Measurements from ENCODE around the gene DLEU7.

The DLEU7 gene

DNA sequence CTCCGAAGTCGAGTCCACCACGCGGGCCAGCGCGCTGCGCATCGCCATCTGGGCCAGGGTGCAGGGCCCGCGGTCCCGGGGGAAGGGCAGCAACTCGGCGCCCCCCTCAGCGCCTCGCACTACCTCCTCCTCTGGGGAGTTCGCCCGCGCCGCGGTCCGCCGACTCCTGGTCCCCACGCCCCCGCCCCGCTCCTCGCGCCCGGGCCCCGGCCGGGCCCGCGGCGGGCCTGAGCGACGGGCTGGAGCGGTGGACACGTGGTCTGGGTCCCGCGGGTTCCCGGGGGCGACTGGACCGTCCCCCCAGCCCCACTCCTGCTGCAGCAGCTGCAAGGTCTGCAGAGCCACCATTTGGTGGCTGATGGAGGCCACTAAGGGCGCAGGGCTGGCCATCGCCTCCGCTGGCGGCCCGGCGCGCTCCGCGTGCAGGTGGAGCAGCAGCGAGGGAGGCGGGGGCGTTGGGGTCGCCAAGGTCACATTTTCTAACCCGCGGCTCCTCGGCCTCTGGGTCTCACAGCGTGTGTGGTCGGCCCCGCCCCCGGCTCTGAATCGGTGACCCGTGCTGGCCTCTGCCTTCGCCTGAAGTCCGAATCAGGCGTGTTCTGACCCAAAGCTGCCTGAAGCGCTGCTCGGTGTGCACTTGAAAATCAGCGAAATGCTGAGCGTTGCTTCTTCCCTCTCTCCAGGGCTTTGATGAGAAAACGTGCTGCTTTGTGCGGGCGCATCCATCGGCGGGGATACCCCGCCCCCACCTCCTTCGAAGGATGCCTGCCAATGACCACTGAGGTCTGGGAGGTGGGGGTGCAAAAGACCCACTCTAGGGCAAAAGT lies at the start of gene DLEU7:
Gene DLEU7, minus strand, starts transcription at position 436 of the 827 bp plus-strand sequence. Its CDS starts 46 bp downstream, at position 390.
- no peak for DNase-seq (ENCODE audit: low read depth in 2 of 2, low spot score in 1 of 2)

DNA sequence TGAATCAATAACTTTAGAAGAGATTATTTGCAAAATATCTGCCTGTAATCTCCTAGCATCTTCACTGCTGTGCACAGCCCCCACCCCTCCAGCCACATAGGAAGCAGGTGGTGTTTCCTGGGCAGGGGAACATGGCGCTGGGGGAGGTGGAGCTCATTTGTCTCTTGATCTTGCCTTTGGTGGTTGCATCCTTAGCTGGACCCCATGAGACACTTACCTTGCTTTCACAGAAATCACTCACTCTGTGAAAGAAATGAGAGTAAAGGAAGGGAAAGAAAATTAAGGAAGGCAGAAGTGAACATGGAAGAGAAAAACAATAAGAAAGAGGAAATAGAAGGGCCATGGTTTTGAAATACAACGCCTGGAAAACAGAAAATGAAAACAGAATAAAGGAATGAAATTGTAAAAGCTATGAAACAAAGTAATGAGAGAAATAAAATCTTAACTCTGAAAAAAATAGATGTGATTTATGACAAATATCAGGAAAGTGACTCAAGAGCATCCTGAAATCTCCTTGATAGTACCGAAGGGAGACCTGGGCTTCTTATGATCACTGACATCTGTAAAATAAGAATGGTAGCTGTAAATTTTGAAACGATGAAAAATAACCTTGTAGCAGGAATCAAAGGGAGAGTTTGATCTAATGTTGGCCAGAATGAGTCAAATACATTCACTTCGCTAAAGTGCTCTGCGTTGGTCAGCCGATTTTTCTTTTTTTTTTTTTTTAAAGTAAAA lies 48.9 kb upstream of the DLEU7 start:
- no peak for DNase-seq (ENCODE audit: low read depth in 2 of 2, low spot score in 1 of 2)

DNA sequence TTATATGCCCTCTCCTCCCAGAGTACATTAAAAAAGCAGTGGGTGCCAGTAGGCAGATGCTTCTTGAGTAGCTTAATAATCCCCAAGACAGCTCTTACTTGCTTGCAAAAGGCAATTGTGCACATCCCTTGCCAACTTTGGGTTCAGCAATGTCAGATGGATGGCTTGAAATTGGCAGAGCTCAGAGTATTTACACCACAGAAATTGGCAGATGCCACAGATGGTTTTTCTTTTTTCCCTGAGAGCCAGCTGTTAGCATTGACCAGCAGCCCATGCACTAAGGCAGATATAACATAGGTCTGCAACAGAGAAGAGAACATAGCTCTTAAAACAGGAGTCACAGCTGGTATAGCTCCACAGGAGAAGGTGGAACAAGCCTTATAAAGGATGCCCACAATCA lies 47.7 kb upstream of the DLEU7 start:
- DNase-seq (ENCODE audit: low read depth in 2 of 2, low spot score in 1 of 2) = no peak

DNA sequence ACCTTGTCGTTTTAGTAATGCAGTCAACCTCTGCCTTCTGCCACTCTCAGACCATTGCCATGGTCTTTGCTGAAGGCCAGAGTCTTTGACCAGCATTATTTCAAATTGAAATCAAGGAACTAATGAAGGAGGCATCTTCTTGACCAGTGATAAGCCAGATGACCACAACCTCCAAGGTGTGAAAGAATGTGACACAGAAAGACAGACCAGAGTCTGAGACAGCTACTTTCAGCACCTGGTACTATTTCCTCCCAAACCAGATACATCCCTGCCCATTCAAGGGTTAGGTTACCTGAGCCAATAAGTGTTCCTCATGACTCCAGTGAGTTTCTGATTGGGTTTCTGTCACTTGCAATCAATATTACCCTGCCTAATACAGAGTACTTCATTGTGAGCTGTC lies 45.8 kb upstream of the DLEU7 start:
- DNase-seq (ENCODE audit: low read depth in 2 of 2, low spot score in 1 of 2) = no peak

DNA sequence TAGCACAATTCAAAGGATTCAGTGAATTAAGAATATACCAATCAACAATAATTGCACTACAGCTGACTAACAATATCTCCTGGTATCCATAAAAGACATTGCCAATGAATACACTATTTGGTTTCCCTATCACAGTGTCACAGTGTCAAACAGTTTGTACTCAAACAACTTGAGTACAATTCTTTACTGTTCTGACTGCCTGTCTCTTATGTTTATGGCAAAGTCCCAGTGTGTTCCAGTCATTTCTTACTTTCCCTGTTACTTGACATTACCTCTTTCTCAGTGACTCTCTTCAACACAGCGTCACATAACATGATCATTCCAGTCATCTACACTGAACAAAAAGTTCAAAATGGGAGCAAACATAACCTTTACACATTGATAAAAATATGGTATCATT lies 44.9 kb upstream of the DLEU7 start:
- DNase-seq (ENCODE audit: low read depth in 2 of 2, low spot score in 1 of 2) = no peak

DNA sequence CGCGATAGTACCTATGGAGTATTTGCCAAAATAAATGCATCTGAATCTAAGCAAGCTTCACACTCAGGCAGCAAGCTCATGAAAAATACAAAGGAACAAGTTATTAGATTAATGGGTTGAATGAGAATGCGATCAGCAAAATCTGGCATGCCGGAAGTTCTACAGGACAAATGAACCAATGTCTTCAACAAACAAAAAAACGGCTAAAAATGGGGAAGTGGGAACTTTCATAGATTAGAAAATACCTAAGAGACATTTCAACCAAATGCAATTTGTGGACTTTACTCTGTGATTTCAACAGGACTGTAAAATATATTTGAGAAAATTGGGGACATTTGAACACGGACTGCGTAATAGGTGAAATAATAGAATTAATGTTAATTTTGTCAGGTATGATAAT lies 43.7 kb upstream of the DLEU7 start:
- DNase-seq (ENCODE audit: low read depth in 2 of 2, low spot score in 1 of 2) = no peak

DNA sequence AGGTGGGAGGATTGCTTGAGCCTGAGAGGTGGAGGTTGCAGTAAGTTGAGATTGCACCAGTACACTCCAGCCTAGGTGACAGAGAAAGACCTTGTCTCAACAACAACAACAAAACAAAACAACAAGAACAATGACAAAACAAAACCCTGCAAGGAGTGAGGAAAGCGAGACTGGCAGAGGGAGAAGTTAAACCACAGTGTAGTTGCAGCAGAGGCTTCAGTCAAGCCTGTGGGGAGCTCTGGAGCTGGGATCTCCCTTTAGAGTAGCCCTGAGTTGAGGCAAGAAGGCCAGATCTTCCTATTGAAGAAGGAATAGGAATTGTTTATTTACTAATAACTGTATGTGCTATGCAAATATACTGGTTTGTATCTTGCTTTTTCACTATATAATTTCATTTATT lies 40.8 kb upstream of the DLEU7 start:
- no peak for DNase-seq (ENCODE audit: low read depth in 2 of 2, low spot score in 1 of 2)

DNA sequence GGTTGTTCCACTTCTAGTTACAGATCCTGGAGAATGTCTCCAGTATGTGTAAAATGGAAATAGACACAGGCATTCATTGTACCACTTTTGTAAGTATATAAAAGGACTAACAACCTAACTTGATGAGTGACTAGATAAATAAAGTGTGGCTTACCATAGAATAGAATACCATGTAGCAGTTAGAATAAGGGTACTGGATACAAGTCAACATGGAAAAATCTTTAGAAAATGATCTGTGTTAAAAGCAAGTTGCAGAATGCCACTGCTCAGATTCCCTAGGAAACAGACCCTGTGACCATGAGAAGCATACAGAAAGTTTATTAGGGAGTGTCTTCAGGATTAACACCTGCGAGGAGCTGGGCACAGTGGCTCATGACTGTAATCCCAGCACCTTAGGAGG lies 40.2 kb upstream of the DLEU7 start:
- DNase-seq (ENCODE audit: low read depth in 2 of 2, low spot score in 1 of 2) = no peak

DNA sequence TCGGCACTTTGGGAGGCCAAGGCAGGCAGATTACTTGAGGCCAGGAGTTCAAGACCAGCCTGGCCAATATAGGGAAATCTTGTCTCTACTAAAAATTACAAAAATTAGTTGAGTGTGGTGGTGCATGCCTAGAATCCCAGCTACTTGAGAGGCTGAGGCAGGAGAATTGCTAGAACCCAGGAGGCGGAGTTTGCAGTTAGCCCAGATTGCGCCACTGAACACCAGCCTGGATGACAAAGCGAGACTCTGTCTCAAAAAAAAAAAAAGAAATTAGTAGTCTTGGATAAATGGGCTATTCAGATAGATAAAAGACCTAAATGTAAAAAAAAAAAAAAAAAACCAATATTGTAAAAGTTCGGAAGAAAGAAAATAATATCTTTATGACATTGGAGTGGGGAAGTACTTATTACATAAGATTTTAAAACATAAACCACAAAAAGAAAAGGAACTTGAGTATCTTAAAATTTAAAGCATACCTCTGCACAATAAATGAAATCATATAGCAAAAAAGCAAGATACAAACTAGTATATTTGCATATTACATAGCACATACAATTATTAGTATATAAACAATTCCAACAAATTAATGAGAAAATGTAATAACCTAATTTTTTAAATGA lies 39.4 kb upstream of the DLEU7 start:
- DNase-seq (ENCODE audit: low read depth in 2 of 2, low spot score in 1 of 2) = no peak

DNA sequence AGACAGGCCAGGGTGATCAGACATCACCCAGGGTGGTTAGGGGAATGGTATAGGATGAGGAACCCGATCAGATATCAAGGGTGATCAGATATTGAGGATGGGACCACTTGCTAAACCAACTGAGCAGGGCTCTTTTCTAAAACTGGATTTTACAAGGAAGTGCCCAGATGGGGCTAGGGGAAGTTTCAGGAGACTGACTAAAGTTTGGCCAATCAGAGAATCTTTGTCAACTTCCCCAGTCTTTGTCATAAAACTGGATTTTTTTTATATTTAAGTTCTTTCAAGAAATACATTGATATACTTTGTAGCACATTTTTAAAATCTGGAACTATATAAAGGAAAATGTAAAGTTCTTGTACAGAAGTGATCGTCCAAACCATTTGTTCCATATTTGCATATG lies 30.5 kb upstream of the DLEU7 start:
- DNase-seq (ENCODE audit: low read depth in 2 of 2, low spot score in 1 of 2) = no peak

DNA sequence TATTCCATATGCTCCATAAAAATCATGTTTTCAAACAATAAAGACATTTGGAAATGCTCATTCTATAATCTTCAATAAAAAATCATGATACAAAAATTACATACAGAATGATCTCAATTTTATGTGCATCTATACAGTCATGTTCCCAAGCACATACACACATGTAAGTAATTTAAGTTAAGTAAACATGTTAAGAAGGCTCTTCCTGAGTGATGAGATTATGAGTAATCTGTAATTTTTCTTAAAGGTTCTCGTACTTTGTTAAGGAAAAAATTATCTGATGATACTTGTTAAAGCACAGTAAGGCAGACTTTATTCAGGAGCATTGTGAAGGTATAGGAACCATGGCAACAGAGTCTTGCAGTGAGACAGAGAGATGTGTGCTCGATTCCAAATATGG lies 30.0 kb upstream of the DLEU7 start:
- DNase-seq (ENCODE audit: low read depth in 2 of 2, low spot score in 1 of 2) = no peak

DNA sequence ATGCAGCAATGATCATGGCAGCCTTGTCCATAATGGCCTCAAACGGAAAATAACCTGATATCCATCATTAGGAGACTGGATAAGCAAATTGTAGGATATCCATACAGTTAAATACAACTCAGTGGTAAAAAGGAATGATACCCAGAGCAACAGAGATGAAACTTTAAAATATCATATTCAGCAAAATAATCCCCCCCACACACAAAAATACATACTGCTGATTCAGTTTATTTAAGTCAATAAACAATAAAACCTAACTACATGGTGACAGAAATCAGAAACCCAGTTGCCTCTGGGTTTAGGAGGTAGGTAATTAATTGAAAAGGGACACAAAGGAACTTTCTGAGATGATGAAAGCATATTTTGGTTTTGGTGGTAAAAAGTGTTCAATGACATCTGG lies 27.9 kb upstream of the DLEU7 start:
- no peak for DNase-seq (ENCODE audit: low read depth in 2 of 2, low spot score in 1 of 2)

DNA sequence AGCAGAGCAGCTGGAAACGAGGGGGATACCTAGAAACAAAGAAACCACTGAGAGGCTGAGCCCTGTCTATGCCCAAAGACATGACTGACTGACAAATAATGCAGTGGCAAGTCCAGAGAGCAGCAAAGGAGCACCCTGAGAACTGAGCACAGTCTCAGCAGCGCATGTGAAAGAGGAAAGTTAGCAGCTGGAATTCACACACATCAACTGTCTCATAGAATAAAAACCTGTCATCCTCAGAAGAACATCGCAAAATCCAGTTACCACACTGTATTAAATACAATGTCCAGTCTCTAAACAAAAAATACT lies 24.1 kb upstream of the DLEU7 start:
- DNase-seq (ENCODE audit: low read depth in 2 of 2, low spot score in 1 of 2) = no peak

DNA sequence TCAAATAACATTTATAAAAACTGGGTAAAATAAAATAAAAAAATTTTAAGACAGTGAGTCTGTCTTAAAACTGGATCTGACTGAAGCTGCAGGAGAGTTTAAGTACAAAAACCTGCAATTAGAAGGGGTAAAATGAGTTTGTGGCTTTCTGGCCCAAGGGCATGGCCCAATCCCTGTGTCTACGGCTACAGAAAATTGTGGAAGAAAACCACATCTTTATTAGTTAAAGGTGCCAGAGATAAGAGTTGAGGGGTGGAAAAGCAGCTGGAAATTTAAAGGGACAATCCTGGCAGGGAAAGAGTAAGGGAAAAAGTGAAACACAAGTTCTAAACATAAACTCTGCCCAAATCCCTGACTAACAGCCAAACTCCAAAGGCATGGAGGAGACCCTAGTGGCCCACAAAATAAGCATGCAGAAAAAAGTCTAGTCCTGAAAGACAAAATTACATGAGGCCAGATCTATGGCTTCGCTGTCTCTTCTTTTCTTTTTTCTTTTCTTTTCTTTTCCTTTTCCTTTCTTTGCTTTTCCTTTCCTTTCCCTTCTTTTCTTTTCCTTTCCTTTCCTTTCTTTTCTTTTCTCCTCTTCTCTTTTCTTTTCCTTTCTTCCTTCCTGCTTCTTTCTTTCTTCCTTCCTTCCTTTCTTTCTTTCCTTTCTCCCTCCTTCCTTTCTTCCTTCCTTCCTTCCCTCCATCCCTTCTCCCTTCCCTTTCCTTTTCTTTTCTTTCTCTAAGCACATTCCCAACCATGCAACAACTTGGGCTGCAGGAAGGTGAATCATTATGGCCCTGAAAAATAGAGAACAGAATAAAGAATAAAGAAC lies 23.5 kb upstream of the DLEU7 start:
- DNase-seq (ENCODE audit: low read depth in 2 of 2, low spot score in 1 of 2) = no peak

DNA sequence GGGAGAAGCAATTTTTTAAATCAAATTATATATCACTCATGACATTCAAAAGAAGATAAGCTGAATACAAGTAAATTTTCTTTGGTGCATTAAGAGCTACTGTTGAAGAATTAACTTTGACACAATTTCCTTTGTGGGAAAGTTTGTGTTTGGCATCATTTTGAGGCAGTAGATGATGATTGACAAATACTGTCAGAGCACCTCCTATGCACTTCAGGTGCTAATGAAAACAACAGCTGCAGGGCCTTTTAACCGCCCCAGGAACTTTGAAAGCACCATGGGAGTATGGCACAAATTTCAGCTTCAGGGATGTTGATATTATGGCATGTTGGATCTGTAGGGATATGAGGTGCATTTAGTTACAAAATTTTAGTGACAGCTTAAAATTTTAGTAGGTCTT lies 21.0 kb upstream of the DLEU7 start:
- no peak for DNase-seq (ENCODE audit: low read depth in 2 of 2, low spot score in 1 of 2)

DNA sequence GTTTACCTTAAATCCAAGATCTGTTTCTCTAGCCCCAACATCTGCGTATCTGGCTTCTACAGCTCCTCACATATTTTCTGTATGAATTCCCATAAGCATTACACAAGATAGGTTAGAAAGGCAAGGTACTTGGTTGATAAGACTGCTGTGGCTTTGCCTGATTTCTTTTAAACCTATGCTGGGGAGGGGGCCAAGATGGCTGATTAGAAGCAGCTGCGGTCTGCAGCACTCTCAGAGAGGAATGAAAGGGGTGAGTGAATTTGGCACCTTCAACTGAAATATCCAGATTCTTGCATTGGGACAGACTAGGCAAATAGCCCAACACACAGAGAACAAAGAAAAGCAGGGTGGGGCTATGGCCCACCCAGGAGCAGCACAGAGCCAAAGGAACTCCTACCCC lies 12.2 kb upstream of the DLEU7 start:
- DNase-seq (ENCODE audit: low read depth in 2 of 2, low spot score in 1 of 2) = no peak

DNA sequence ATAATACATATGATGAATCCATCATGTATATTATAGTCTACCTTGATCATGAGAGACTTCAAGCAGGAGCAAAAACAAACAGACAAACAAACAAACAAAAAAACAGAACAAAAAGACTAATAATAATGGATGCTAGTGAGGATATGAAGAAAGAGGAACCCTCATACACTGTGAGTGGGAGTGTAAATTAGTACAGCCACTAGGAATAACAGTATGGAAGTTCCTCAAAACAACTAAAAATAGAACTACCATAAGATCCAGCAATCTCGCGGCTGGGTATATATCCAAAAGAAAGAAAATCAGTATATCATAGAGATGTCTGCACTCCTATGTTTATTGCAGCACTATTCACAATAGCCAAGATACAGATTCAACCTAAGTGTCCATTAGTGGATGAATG lies 7.0 kb upstream of the DLEU7 start:
- no peak for DNase-seq (ENCODE audit: low read depth in 2 of 2, low spot score in 1 of 2)

DNA sequence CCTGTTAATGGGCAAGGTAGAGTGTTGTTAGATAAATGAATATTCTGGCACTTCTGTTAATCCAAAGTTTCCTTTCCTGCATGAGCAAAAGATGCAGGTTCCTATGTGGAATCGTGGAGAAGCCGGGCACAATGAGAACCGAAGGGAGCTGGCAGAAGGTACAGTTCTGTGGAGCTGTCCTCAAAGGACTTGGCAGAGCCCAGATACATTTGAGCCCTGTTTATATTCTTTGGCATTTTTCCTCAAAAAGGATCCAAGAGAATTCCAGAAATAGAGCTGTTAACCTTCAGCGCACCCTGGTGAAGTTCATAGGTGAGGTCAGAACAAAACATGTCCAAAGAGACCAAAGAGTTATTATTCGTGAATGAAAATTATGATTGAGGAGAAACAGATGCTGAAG lies 4.0 kb upstream of the DLEU7 start:
- no peak for DNase-seq (ENCODE audit: low read depth in 2 of 2, low spot score in 1 of 2)

DNA sequence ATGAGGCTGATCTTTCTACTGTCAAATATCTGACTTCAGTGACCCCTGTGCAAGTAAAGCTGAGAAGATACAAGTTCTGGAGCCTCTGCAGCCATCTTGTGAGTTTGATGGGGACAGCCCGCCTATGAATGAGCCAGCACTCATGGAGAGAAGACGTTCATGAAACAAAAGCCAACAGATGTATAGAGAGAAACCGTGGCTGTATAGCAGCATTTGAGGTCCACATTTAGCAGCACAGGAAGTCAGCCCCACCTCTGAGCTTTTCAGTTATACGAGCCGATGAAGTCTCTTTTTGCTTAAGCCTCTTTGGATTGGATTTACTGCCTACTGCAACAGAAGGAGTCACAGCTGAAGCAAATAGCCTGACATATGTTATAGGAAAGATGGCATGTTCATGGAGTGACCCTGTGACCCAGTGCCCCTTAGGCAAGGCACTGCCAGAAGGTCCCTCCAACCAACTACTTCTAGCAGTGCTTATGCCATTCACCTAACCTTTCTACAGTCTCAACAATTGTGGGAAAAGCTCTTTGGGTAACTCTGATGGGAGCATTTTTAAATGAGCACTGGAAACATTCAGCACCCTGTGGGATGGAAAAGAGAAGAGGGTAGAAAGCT lies 3.5 kb upstream of the DLEU7 start:
- no peak for DNase-seq (ENCODE audit: low read depth in 2 of 2, low spot score in 1 of 2)

DNA sequence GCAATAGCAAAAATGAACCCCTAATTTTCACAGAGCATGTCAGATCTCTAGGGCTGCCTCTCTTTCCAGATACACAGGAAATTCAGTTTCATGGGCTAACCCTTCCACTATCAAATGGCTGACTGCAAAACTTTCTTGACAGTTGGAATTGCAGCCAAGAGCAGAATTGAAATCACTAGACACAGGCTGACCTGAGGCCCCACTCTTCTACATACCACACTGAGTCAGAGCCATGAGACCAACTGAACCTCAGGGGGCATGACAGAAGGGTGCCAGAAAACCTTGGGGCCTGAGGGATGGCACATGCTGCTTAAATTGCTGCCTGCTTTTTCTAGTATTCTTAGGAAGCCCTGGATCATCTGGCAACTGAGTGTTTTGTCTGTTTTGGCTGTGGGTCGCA lies 1.7 kb upstream of the DLEU7 start:
- no peak for DNase-seq (ENCODE audit: low read depth in 2 of 2, low spot score in 1 of 2)
